ENCODE data around the gene PKM.
A peak's percentile ranks its signal among the peaks of the same experiment; 100 is the strongest.

Gene PKM

DNA sequence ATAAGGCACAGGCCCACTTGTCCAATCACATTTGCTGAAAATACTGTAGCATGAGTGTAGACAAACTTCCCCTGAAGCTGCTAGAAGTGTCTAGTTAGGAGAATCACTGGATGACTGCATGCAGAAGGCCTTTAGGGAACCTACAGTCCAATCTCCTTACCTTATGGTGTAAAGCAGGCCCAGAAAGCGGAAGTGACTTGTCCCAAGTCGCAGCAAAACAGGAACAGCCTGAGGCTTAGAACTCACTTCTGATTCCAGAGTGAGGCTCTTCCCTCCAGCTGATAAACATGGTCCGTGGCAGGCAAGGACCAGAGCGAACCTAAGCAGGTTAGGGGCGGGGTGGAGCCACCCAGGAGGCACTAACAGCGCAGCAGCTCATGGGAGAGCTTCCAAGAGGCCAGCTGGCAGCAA, 35.9 kb downstream of the PKM start:
- Histone ChIP-seq H4K5ac (ENCODE audit: low read length) (no peak overlapping the region), H2AK5ac (ENCODE audit: low read length) (no peak overlapping the region), H3K4me1 (ENCODE audit: control insufficient read depth, low read depth, low read length) (no peaks in the 10 kb centered on the region), H3K18ac (ENCODE audit: low read length) (no peak overlapping the region), H3K27me3 (ENCODE audit: insufficient read depth, low read length, poor library complexity) (no peaks in the 10 kb centered on the region), H3K56ac (ENCODE audit: low read length) (no peak overlapping the region), H3K4me2 (ENCODE audit: low read length) (no peak overlapping the region), H3K9ac (ENCODE audit: low read length) (no peak overlapping the region), H3K23ac (ENCODE audit: low read length) (no peak overlapping the region), H2BK5ac (ENCODE audit: low read length) (no peak overlapping the region), H3K36me3 (ENCODE audit: control insufficient read depth, insufficient read depth, low read length) (peaks cover 6% of the 10 kb centered on the region), H3K27ac (ENCODE audit: low read depth, low read length) (no peak overlapping the region), H2BK120ac (ENCODE audit: low read depth, low read length) (no peak overlapping the region), H4K8ac (ENCODE audit: low read depth, low read length) (no peak overlapping the region), H3K79me2 (ENCODE audit: control insufficient read depth, insufficient read depth, low read length) (no peaks in the 10 kb centered on the region), H3K4me3 (ENCODE audit: low read length) (no peak overlapping the region), H3K4ac (ENCODE audit: low read depth, low read length) (no peak overlapping the region), H2BK15ac (replicated peaks; ENCODE audit: low read depth) (no peak overlapping the region), H3K79me1 (ENCODE audit: low read length) (no peaks in the 10 kb centered on the region)
- DNase-seq: peak; percentile 59
- no CpG with 5 or more reads among the region's 6 CpGs for WGBS (ENCODE audit: extremely low coverage, insufficient coverage, low lambda C conversion rate)

DNA sequence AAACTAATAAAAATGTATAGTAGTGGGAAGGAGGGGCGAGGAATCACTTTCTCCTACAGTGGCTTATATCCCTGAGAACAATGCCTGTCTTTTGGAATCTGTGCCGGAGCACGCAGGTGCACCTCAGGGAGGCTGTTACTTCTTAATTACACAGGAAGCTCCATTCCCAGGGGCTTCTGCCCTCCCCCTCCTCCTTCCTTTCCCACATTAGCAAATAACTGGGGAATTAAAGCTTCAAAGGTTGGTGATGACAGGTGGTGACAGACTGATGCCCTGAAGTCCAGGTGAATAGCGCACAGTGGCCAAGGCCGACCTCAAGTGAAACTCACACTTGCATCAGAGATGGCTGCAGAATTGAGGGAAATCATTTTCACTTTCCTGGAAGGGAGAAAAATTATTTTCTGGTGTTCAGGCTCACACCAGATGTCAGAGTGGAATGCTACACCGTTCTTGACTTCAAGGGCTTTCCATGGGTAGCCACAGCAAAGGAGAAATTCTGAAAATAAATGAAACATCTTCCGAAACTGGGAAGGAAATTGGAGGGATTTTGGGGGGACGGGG, 37.1 kb downstream of the PKM start:
- Histone ChIP-seq H3K9ac (ENCODE audit: low read length) (no peak overlapping the region), H3K27ac (ENCODE audit: low read depth, low read length) (no peak overlapping the region), H2BK15ac (replicated peaks; ENCODE audit: low read depth) (no peak overlapping the region), H3K56ac (ENCODE audit: low read length) (no peak overlapping the region), H2BK5ac (ENCODE audit: low read length) (no peak overlapping the region), H2BK120ac (ENCODE audit: low read depth, low read length) (no peak overlapping the region), H3K23ac (ENCODE audit: low read length) (no peak overlapping the region), H3K36me3 (ENCODE audit: control insufficient read depth, insufficient read depth, low read length) (peaks cover 4% of the 10 kb centered on the region), H3K4me1 (ENCODE audit: control insufficient read depth, low read depth, low read length) (no peaks in the 10 kb centered on the region), H4K8ac (ENCODE audit: low read depth, low read length) (no peak overlapping the region), H3K27me3 (ENCODE audit: insufficient read depth, low read length, poor library complexity) (no peaks in the 10 kb centered on the region), H2AK5ac (ENCODE audit: low read length) (no peak overlapping the region), H4K5ac (ENCODE audit: low read length) (no peak overlapping the region), H3K18ac (ENCODE audit: low read length) (no peak overlapping the region), H3K4me2 (ENCODE audit: low read length) (no peak overlapping the region), H3K4me3 (ENCODE audit: low read length) (no peak overlapping the region), H3K79me2 (ENCODE audit: control insufficient read depth, insufficient read depth, low read length) (no peaks in the 10 kb centered on the region), H3K79me1 (ENCODE audit: low read length) (no peaks in the 10 kb centered on the region), H3K4ac (ENCODE audit: low read depth, low read length) (no peak overlapping the region)
- WGBS (ENCODE audit: extremely low coverage, insufficient coverage, low lambda C conversion rate): no CpG with 5 or more reads among the region's 8 CpGs
- peak; percentile 30 for DNase-seq

DNA sequence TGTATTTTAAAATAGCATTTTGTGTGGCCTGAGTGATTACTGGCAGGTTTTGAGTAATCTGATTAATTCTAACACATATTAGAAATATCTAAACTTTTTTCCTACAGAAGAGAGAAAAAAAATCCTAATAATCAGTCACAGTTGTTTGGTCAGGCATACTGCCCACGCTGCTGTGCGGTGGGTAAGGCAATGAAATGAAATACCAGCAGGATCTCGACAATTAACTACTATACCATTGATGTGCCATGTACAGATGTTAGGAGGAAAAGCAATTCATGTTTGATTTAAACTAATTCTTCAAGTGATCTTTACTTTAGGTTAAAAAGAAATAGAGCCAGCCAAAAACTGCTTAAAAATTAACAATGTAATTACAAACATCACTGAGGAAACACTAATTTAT, 38.6 kb downstream of the PKM start:
- H2AK5ac ChIP-seq (ENCODE audit: low read length): no peak overlapping the region
- no peaks in the 10 kb centered on the region for H3K79me2 ChIP-seq (ENCODE audit: control insufficient read depth, insufficient read depth, low read length)
- no peak overlapping the region for H2BK15ac ChIP-seq (replicated peaks; ENCODE audit: low read depth)
- no CpG with 5 or more reads among the region's 3 CpGs for WGBS (ENCODE audit: extremely low coverage, insufficient coverage, low lambda C conversion rate)
- H2BK5ac ChIP-seq (ENCODE audit: low read length): no peak overlapping the region
- no peak overlapping the region for H3K4ac ChIP-seq (ENCODE audit: low read depth, low read length)
- no peak overlapping the region for H3K27ac ChIP-seq (ENCODE audit: low read depth, low read length)
- no peak overlapping the region for H4K5ac ChIP-seq (ENCODE audit: low read length)
- no peaks in the 10 kb centered on the region for H3K36me3 ChIP-seq (ENCODE audit: control insufficient read depth, insufficient read depth, low read length)
- no peaks in the 10 kb centered on the region for H3K4me1 ChIP-seq (ENCODE audit: control insufficient read depth, low read depth, low read length)
- H2BK120ac ChIP-seq (ENCODE audit: low read depth, low read length): no peak overlapping the region
- no peak overlapping the region for H4K8ac ChIP-seq (ENCODE audit: low read depth, low read length)
- H3K27me3 ChIP-seq (ENCODE audit: insufficient read depth, low read length, poor library complexity): no peaks in the 10 kb centered on the region
- H3K9ac ChIP-seq (ENCODE audit: low read length): no peak overlapping the region
- no peak overlapping the region for H3K4me2 ChIP-seq (ENCODE audit: low read length)
- no peak overlapping the region for H3K56ac ChIP-seq (ENCODE audit: low read length)
- no peak overlapping the region for H3K23ac ChIP-seq (ENCODE audit: low read length)
- H3K18ac ChIP-seq (ENCODE audit: low read length): no peak overlapping the region
- DNase-seq: no peak
- H3K4me3 ChIP-seq (ENCODE audit: low read length): no peak overlapping the region
- H3K79me1 ChIP-seq (ENCODE audit: low read length): no peaks in the 10 kb centered on the region

DNA sequence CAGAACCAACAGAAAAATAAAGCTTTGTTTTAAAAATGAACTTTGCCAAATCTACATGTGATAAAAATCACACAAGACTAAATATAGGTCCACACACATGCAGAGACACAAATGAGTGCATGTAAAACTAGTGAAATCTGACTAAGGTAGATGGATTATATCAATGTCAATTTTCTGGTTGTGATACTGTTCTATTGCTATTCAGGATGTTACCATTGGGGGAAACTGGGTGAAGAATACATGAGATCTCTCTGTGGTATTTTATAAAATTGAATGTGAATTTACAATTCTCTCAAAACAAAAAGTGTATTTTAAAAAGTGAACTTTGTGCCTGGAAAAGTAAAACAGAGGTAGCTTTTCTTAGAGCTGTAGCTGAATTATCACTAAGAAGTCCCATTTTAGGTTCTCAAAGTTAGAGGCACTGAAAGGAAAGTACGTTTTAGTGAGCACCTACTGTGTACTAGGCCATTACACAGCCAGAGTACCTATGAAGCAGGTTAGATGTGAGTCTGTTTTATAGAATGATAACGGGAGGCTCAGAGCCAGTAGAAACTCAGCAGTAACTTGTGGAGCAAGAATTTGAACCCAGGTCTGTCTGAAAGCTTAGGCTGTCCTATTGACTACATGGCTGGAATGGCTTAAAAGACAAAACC, 41.6 kb downstream of the PKM start:
- Histone ChIP-seq H2BK120ac (ENCODE audit: low read depth, low read length) (no peak overlapping the region), H3K9ac (ENCODE audit: low read length) (no peak overlapping the region), H3K4me3 (ENCODE audit: low read length) (no peak overlapping the region), H3K79me2 (ENCODE audit: control insufficient read depth, insufficient read depth, low read length) (no peaks in the 10 kb centered on the region), H3K79me1 (ENCODE audit: low read length) (no peaks in the 10 kb centered on the region), H3K27ac (ENCODE audit: low read depth, low read length) (no peak overlapping the region), H3K4me1 (ENCODE audit: control insufficient read depth, low read depth, low read length) (no peaks in the 10 kb centered on the region), H3K23ac (ENCODE audit: low read length) (no peak overlapping the region), H2BK15ac (replicated peaks; ENCODE audit: low read depth) (no peak overlapping the region), H3K36me3 (ENCODE audit: control insufficient read depth, insufficient read depth, low read length) (no peaks in the 10 kb centered on the region), H4K5ac (ENCODE audit: low read length) (no peak overlapping the region), H3K18ac (ENCODE audit: low read length) (no peak overlapping the region), H4K8ac (ENCODE audit: low read depth, low read length) (no peak overlapping the region), H3K4ac (ENCODE audit: low read depth, low read length) (no peak overlapping the region), H3K56ac (ENCODE audit: low read length) (no peak overlapping the region), H2BK5ac (ENCODE audit: low read length) (no peak overlapping the region), H2AK5ac (ENCODE audit: low read length) (no peak overlapping the region), H3K27me3 (ENCODE audit: insufficient read depth, low read length, poor library complexity) (no peaks in the 10 kb centered on the region), H3K4me2 (ENCODE audit: low read length) (no peak overlapping the region)
- no peak for DNase-seq
- no CpG with 5 or more reads among the region's 2 CpGs for WGBS (ENCODE audit: extremely low coverage, insufficient coverage, low lambda C conversion rate)

DNA sequence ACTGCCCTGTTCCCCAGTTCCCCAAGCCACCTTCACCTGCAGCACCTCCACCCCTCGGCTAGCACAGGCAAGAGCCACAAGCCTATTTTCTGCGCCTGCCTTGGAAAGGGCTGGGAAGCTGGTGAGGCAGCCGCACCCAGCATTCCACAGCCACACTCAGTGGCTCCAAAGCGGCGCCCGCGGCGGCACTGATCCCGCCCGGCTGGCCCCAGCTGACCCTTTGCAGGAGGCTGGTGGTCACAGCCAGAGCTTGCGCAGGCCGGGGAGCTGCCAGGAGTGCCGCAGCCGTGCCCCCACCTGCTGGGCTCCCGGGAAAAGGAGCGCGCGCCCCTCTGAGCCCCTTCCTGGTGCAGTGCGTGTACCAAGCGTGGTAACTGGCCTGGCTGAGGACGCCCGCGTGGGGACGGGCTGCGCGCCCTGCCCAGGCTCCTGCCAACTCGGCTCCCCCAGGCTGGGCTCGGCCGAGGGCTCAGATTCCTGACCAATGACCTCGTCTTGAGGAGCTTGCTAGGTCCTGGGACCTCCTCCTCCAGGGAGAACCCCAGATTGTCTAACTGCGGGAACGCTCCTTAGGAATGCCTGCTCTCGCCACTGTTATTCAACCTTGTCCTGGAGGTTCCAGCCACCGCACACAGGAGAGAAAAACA, 46.7 kb downstream of the PKM start:
- no peak overlapping the region for H3K4me3 ChIP-seq (ENCODE audit: low read length)
- no peak overlapping the region for H4K8ac ChIP-seq (ENCODE audit: low read depth, low read length)
- H3K23ac ChIP-seq (ENCODE audit: low read length): peak overlapping the region; percentile 74
- H3K4me2 ChIP-seq (ENCODE audit: low read length): peak overlapping the region; percentile 74
- no peak overlapping the region for H4K5ac ChIP-seq (ENCODE audit: low read length)
- DNase-seq: peak; percentile 69
- H3K18ac ChIP-seq (ENCODE audit: low read length): no peak overlapping the region
- no peak overlapping the region for H2BK15ac ChIP-seq (replicated peaks; ENCODE audit: low read depth)
- no peak overlapping the region for H2BK120ac ChIP-seq (ENCODE audit: low read depth, low read length)
- H3K79me2 ChIP-seq (ENCODE audit: control insufficient read depth, insufficient read depth, low read length): no peaks in the 10 kb centered on the region
- peak overlapping the region; percentile 85 for H3K56ac ChIP-seq (ENCODE audit: low read length)
- H3K9ac ChIP-seq (ENCODE audit: low read length): peak overlapping the region; percentile 49
- H3K36me3 ChIP-seq (ENCODE audit: control insufficient read depth, insufficient read depth, low read length): no peaks in the 10 kb centered on the region
- no peaks in the 10 kb centered on the region for H3K79me1 ChIP-seq (ENCODE audit: low read length)
- H3K27me3 ChIP-seq (ENCODE audit: insufficient read depth, low read length, poor library complexity): no peaks in the 10 kb centered on the region
- WGBS (ENCODE audit: extremely low coverage, insufficient coverage, low lambda C conversion rate): no CpG with 5 or more reads among the region's 34 CpGs
- H2BK5ac ChIP-seq (ENCODE audit: low read length): no peak overlapping the region
- no peak overlapping the region for H3K4ac ChIP-seq (ENCODE audit: low read depth, low read length)
- H3K27ac ChIP-seq (ENCODE audit: low read depth, low read length): no peak overlapping the region
- peaks cover 2% of the 10 kb centered on the region for H3K4me1 ChIP-seq (ENCODE audit: control insufficient read depth, low read depth, low read length)
- no peak overlapping the region for H2AK5ac ChIP-seq (ENCODE audit: low read length)
